ENCODE results near the gene SEC24A.
"Not testable (repeated sequence)": the region's sequence is repeated elsewhere in the genome, so short reads cannot be mapped to it uniquely, and the experiment has no call there.

The SEC24A gene

GRCh38 chr5:134650660-134651059 is 2.1 kb downstream of the SEC24A start:
- DNase-seq, result not testable (repeated sequence)

- DNase-seq, result no peak
Observed at GRCh38 chr5:134651531-134651930, 2.9 kb downstream of the SEC24A start.

DNA sequence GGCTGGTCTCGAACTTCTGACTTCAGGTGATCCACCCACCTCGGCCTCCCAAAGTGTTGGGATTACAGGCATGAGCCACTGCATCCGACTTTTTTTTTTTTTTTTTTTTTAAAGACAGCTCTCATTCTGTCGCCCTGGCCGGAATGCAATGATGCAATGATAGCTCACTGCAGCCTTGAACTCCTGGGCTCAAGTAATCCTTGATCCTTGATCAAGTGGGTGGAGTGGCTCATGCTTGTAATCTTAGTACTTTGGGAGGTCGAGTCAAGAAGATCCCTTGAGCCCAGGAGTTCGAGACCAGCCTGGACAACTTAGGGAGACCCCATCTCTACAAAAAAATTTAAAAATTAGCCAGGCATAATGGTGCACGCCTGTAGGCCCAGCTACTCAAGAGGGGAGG is 8.1 kb downstream of the SEC24A start:
- no peak for DNase-seq

DNA sequence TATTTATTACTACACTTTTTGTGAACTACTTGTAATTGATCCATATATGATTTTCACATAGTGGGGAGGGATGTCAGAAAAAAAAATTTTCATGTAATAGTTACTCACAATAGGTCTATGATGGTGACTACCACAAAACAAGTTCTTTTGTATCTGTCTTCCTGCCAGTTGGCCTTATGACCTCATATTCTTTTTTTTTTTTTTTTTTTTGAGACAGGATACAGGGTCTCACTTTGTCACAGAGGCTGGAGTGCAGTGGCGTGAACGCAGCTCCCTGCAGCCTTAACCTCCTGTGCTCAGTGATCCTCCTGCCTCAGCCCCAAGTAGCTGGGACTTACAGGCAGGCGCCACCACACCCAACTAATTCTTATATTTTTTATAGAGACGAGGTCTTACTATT is 10.9 kb downstream of the SEC24A start:
- no peak for DNase-seq

GRCh38 chr5:134659922-134660321 is 11.3 kb downstream of the SEC24A start:
- no peak for DNase-seq

GRCh38 chr5:134662971-134663370 is 14.4 kb downstream of the SEC24A start:
- DNase-seq, result no peak

DNA sequence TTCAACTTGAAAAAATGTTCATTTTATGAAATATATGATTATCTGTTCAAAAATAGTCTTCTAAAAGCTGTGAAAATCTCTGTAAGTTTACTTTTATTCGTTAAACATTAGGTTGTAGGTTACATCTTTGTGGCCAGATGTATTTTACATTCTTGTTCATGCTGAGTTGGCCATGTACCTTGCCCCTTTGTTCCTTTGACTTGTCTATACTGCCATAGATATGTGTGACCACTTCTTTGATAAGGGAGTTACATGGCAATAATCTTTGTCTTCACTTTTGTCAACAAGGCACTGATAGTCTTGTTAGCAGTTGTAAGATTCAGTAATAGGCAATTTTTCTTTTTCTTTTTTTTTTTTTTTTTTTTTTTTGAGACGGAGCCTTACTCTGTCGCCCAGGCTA is 15.9 kb downstream of the SEC24A start:
- no peak for DNase-seq

DNA sequence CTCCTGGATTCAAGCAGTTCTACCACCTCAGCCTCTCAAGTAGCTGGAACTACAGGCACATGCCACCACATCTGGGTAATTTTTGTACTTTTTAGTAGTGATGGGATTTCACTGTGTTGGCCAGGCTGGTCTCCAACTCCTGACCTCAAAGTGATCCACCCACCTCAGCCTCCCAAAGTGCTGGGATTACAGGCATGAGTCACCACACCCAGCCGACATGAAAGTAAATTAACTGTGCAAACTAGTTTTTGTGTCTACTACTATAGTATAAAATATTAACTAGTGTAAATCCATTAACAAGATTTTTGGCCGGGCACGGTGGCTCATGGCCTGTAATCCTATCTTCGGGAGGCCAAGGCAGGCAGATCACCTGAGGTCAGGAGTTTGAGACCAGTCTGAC is 25.0 kb downstream of the SEC24A start:
- not testable (repeated sequence) for DNase-seq

DNA sequence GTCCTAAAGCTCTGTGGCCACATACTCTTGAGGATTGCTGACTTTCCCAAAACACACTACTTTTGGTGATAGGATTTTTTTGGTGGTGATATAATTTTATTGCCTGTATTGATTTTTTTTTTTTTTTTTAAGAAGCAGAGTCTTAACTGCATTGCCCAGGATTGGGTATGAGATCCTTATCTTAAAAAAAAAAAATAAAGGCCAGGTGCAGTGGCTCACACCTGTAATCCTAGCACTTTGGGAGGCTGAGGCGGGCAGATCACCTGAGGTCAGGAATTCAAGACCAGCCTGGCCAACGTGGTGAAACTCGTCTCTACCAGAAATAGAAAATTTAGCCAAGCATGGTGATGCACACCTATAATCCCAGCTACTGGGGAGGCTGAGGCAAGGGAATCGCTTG is 28.8 kb downstream of the SEC24A start:
- DNase-seq, result not testable (repeated sequence)

GRCh38 chr5:134690144-134690543 is 41.6 kb downstream of the SEC24A start:
- not testable (repeated sequence) for DNase-seq

- no peak for DNase-seq
Observed at GRCh38 chr5:134692722-134693121, 44.1 kb downstream of the SEC24A start.

DNA sequence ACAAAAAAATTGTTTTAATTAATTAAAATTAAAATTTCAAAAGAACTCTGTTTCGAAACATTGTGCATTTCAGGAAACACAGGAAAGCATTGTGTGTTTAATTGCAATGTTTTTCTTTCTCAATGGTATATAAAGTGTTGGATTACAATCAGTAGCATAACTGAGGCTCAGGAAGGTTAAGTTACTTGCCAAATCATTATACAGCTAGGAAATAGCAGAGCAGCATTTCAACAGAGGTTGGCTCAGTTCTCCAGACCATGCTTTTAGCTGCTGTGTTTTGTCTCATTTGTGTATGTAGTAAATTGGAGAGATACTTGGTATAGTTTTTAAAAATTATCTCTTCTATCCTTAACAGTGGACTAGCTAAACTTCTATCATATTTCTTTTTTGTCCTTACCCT is 59.7 kb downstream of the SEC24A start:
- no peak for DNase-seq

GRCh38 chr5:134714120-134714519 is 65.5 kb downstream of the SEC24A start:
- DNase-seq, result no peak

DNA sequence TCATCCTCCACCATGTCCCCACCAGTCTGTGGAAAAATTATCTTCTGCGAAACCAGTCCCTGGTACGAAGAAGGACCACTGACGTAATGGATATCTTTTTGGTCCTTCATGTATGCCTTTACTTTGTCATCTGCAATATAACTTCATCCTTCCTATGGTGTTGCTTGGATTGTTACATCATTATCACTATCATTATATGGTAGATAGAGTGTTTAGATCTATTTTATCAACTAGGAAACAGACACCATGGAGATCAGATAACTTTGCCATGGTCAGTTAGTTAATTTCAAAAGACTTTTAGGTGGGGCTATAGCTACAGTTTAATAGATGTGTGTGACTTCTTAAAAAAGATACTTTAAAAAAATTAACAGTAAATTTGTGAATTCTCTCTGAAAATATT is 66.0 kb downstream of the SEC24A start:
- DNase-seq, result no peak

DNA sequence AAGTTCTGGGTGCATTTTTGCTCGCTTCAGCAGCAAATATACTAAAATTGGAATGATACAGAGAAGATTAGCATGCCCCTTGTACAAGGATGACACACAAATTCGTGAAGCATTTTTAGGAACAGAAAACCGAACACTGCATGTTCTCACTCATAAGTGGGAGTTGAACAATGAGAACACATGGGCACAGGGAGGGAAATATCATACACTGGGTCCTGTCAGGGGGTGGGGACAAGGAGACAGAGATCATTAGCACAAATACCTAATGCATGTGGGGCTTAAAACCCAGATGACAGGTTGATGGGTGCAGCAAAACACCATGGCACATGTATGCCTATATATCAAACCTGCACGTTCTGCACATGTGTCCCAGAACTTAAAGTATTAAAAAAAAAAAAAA is 66.9 kb downstream of the SEC24A start:
- DNase-seq, result not testable (repeated sequence)

GRCh38 chr5:134724872-134725271 is 76.3 kb downstream of the SEC24A start:
- no peak for DNase-seq

DNA sequence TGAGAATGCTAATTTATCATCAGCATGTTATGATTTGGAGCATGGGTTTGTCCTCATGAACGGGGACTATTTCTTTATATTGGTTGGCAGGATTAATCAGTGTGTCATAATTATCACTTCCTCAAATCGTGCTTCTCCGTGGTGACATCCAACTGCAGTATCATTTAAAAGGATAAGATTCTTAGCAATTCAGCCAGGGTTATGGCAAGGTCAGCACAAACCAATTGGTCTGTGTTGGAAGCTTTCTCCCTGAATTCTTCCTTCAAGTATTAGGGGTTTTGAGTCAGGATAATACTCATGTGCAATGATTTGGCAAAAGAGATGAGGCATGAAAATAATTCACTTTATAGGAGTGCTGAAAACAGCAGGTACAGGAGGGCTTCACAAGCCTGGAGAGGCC is 84.2 kb downstream of the SEC24A start:
- no peak for DNase-seq

DNA sequence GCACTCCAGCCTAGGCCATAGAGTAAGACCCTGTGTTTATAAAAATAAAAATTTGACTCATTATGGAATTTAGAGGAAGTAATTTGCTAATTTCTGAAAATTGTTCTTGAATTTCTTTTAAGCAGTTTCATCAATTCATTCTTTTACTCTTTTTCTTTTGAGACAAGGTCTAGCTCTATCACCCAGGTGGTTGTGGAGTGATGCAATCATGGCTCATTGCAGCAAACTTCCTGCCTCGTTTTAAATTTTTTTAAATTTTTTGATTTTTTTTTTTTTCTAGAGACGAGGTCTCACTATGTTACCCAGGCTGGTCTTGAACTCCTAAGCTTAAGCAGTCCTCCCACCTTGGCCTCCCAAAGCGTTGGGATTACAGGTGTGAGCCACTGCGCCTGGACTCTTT is 86.7 kb downstream of the SEC24A start:
- no peak for DNase-seq

GRCh38 chr5:134736173-134736812 is 87.7 kb downstream of the SEC24A start:
- DNase-seq, result no peak

DNA sequence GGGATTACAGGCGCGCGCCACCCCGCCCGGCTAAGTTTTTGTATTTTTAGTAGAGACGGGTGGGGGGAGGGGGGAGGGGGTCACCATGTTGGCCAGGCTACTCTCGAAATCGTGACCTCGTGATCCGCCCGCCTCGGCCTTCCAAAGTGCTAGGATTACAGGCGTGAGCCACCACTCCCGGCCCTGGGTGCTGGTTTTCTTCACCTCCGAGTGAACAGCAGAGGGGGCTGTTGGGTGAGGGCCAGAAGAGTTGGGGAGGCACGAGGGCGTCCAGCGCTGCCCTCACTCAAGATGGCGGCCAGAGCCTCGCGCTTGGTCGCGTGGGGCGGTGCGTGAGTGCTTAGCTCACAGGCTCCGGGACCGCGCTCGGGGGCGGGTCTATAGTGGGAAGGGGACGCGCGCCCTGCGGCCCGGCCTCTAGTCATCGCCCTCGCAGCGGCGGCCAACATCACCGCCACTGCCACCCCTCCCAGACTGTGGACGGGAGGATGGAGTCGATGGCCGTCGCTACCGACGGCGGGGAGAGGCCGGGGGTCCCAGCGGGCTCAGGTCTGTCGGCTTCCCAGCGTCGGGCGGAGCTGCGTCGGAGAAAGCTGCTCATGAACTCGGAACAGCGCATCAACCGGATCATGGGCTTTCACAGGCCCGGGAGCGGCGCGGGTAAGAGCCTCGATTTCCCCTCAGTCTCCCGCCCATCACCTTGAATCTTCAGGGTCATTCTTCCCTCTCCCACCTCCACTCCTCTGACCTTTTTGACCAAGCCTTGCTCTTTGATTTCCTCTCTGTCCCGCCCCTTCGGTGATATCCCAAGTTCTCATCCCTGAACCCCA is 89.8 kb downstream of the SEC24A start, which contains the start of gene CAMLG:
Gene CAMLG (plus strand): TSS at position 416 of the 830 bp plus-strand sequence. CDS start 73 bp downstream, at position 489.
- peak; percentile 98 for DNase-seq

- DNase-seq, result peak; percentile 52
Observed at GRCh38 chr5:134738963-134739661, 90.5 kb downstream of the SEC24A start.

GRCh38 chr5:134741052-134741451 is 92.5 kb downstream of the SEC24A start:
- no peak for DNase-seq

DNA sequence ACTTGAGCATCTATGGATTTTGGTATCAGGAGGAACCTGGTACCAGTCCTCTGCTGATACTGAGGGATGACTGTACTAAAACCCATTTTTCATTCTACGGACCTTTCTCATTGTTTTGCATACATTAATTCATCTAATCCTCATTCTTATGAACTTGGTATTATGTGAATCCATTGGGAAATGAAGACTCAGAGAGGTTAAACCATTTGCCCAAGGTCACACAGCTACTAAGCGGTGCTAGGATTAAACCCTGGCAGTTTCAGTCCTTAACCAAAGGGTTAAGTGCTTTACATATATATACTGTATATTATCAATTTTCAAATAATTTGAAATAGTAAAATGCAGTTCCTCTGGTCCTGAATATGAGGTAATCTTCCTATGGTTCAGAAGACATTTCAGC is 93.5 kb downstream of the SEC24A start:
- no peak for DNase-seq

- DNase-seq, result no peak
Observed at GRCh38 chr5:134749415-134749814, 100.8 kb downstream of the SEC24A start.
